AG04450 (cell line): Measurements from ENCODE around the gene DSN1. TPM values are rescaled to one million over a fixed set of nuclear protein-coding genes. Genes with fewer than 3 reads are reported as not detected.
A peak's percentile ranks its signal among the peaks of the same experiment; 100 is the strongest.

Source experiments
- CTCF ChIA-PET: fragments of 300-600, 350-600 bp; formaldehyde crosslinking; extraction: SDS; loops from one replicate; lab custom pipeline; 2022; ENCODE audit warnings: antibody characterized with exemption, inconsistent platforms; lab: Charles Lee
- POLR2A ChIA-PET: fragments of 350-600 bp; formaldehyde crosslinking; extraction: SDS; loops from one replicate; lab custom pipeline; 2021; ENCODE audit warnings: antibody characterized with exemption, inconsistent platforms; lab: Yijun Ruan, JAX
- DNase-seq: peaks from one replicate; pipeline ENCODE4 v3.0.0-alpha.2; 2011; ENCODE audit warnings: low read depth, low spot score
- H3K27ac ChIP-seq: one replicate; pipeline ENCODE4 v1.5.1; 2012; ENCODE audit warnings: low read depth, low read length, control low read depth
- H3K27me3 ChIP-seq: one replicate; pipeline ENCODE4 v1.6.0; 2012; ENCODE audit warnings: low read length; ENCODE audit not compliant: control insufficient read depth, insufficient read depth
- H3K4me3 ChIP-seq: 2 replicates; pipeline ENCODE4 v1.5.1; 2011; ENCODE audit warnings: mild to moderate bottlenecking, low read depth, low read length, control low read depth
- H3K9me3 ChIP-seq: 2 replicates; pipeline ENCODE4 v1.5.1; 2012; ENCODE audit warnings: low read length; ENCODE audit not compliant: control insufficient read depth, insufficient read depth
- polyA plus RNA-seq: library from polyadenylated mRNA; depleted of rRNA; stranded (reverse); fragments of >200 nt; gene quantifications from 2 replicates; pipeline ENCODE4 v1.2.3, GENCODE V29; 2011
- TF ChIP-seq, protein P1 (sequence below): IDR thresholded peaks from 2 replicates; pipeline ENCODE4 v1.5.1; 2011; ENCODE audit warnings: low read depth, low read length, control low read depth, inconsistent platforms

The DSN1 gene
- polyA plus RNA-seq, 1 experiment, result 8.7 TPM

DNA sequence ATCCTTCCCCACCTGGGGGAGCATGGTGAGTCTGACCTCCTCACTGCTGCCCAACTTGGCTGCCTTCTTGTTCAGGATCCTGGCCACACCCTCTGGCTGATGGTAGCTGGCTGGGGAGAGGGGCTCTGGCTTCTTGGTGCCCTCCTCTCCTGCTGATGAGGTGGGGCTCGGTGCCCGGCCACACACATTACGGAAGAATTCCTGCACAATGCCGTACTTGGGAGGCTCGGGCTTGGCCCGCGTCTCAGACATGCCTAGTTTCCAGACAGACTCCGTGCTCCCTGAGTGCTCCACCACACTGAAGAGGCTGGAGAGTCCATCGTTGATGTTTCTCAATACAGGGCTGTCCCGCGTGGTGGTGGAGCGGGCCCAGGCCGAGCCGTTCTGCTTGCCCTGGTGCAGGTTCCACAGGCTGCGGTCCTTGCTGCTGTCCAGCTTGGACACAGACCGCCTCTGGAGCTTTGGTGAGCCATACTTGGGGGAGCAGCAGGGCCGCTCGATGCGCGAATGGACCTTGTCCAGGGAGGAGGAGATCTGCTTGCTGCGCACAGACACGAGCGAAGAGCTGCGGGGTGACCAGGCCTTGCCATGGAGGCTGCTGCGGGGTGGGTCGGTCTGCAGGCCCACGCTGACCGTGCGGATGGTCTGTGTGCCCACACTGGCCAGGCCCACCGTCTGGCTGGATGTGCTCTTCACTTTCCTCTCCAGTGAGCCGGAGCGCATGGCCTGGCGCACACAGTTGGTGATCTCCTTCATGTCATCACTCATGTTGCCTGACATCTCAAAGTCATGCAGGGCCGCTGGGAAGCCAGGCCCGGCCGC is 19.9 kb upstream of the DSN1 start:
- Histone ChIP-seq H3K27ac (no peak overlapping the region), H3K4me3 (no peak overlapping the region), H3K27me3 (no peaks in the 10 kb centered on the region), H3K9me3 (no peaks in the 10 kb centered on the region; the same call in 1 of the 2 replicates)
- DNase-seq, result no peak
- TF ChIP-seq, protein P1, sequence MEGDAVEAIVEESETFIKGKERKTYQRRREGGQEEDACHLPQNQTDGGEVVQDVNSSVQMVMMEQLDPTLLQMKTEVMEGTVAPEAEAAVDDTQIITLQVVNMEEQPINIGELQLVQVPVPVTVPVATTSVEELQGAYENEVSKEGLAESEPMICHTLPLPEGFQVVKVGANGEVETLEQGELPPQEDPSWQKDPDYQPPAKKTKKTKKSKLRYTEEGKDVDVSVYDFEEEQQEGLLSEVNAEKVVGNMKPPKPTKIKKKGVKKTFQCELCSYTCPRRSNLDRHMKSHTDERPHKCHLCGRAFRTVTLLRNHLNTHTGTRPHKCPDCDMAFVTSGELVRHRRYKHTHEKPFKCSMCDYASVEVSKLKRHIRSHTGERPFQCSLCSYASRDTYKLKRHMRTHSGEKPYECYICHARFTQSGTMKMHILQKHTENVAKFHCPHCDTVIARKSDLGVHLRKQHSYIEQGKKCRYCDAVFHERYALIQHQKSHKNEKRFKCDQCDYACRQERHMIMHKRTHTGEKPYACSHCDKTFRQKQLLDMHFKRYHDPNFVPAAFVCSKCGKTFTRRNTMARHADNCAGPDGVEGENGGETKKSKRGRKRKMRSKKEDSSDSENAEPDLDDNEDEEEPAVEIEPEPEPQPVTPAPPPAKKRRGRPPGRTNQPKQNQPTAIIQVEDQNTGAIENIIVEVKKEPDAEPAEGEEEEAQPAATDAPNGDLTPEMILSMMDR, result no peak
- CTCF ChIA-PET, result interaction anchor here (1.0 to 1.8 kb wide), 3 partner anchors 15 to 93 kb away, joined by 3 to 10 read pairs (median 3); no protein-coding TSS in a partner anchor
- POLR2A ChIA-PET, result interaction anchor here (1.0 kb wide), 1 partner anchor 20 kb away, joined by 3 read pairs; the partner anchor contains the start of gene DSN1

- Histone ChIP-seq H3K9me3 (no peaks in the 10 kb centered on the region; the same call in 1 of the 2 replicates), H3K27me3 (no peaks in the 10 kb centered on the region), H3K4me3 (no peak overlapping the region), H3K27ac (no peak overlapping the region)
- POLR2A ChIA-PET, result interaction anchor here (0.9 to 1.0 kb wide), 2 partner anchors 19 to 71 kb away, joined by 3 to 8 read pairs; partner anchors contain the start of gene DSN1
- CTCF ChIA-PET, result interaction anchor here (0.6 to 1.8 kb wide), 4 partner anchors 38 to 163 kb away, joined by 3 to 10 read pairs (median 4); no protein-coding TSS in a partner anchor
- TF ChIP-seq, protein P1, result peak; percentile 63
- peak; percentile 42 for DNase-seq
These were observed 18.9 kb upstream of the DSN1 start for GRCh38 chr20:36792422-36792821.

DNA sequence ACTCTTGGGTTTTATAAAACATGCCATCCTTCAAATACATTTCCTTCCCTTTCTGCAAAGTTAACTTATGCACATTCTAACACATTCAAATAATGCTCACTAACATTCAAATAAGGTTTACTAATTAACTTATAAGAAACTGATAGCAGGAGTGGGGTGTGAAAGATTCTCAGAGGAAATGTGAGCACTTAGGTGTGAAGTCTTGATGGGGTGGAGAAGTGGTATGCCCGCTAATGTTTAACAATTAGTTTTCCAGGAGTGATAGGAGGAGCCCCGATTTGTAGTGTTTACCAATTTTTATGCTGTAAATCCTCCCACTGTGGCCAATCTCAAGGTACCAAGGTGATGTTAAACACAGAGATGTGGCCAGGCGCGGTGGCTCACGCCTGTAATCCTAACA is 18.3 kb upstream of the DSN1 start:
- Histone ChIP-seq H3K4me3 (no peak overlapping the region), H3K27me3 (no peaks in the 10 kb centered on the region), H3K27ac (no peak overlapping the region), H3K9me3 (no peaks in the 10 kb centered on the region; the same call in 1 of the 2 replicates)
- no peak for DNase-seq
- CTCF ChIA-PET, result interaction anchor here (0.7 to 1.8 kb wide), 5 partner anchors 17 to 163 kb away, joined by 3 to 10 read pairs (median 4); a partner anchor contains a TSS
- POLR2A ChIA-PET, result no interaction called here
- TF ChIP-seq, protein P1, result no peak

DNA sequence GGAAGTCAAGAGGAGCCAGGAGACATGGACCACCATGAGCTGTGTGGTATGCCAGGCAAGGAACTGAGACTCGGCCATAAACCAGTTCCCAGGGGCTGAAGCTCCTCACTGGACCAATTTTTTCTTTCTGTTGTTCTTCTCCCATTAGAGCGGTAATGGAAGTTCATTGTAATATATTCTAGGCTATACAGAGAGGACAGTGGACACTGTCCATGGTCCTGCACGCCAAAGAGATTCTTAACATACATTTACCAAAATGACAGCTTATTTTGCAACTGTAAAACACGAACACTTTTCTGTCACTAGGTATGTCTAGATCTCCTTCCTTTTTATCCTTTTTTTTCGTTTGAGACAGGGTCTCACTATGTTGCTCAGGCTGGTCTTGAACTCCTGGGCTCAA is 13.1 kb upstream of the DSN1 start:
- CTCF ChIA-PET, result interaction anchor here (0.6 to 2.0 kb wide), 3 partner anchors 12 to 22 kb away, joined by 3 to 15 read pairs (median 8); partner anchors contain the start of gene DSN1
- Histone ChIP-seq H3K4me3 (no peak overlapping the region), H3K27me3 (no peaks in the 10 kb centered on the region), H3K27ac (no peak overlapping the region), H3K9me3 (no peaks in the 10 kb centered on the region)
- POLR2A ChIA-PET, result no interaction called here
- TF ChIP-seq, protein P1, result no peak
- no peak for DNase-seq
